HG02588 (cell line): Measurements from ENCODE around the gene AMH.

Source experiments
- ATAC-seq: cut with Tn5 transposase; IDR thresholded peaks from one replicate; pipeline ENCODE4 v1.9.1; 2021; ENCODE audit warnings: mild to moderate bottlenecking, moderate library complexity; ENCODE audit not compliant: unreplicated experiment

Gene AMH

GRCh38 chr19:2233601-2234280 is 15.4 kb upstream of the AMH start:
- no peak for ATAC-seq

GRCh38 chr19:2234996-2235380 is 14.1 kb upstream of the AMH start:
- ATAC-seq, result no peak

- peak; percentile 14 for ATAC-seq
These were observed 13.6 kb upstream of the AMH start for GRCh38 chr19:2235381-2236063.

GRCh38 chr19:2236064-2236313 is 13.1 kb upstream of the AMH start:
- ATAC-seq, result peak; percentile 15

GRCh38 chr19:2236314-2237050 is 12.6 kb upstream of the AMH start, which contains the start of the genes PLEKHJ1 and SF3A2:
Gene PLEKHJ1 (minus strand): TSS chr19:2236329. CDS start chr19:2236248, 81 bp downstream.
Gene SF3A2 (plus strand): TSS chr19:2236824. CDS start chr19:2243419, 6,595 bp downstream.
- ATAC-seq, result peak; percentile 68

GRCh38 chr19:2237051-2237868 is 11.9 kb upstream of the AMH start:
- no peak for ATAC-seq

GRCh38 chr19:2237869-2238153 is 11.3 kb upstream of the AMH start:
- no peak for ATAC-seq

- no peak for ATAC-seq
These were observed 9.9 kb upstream of the AMH start for GRCh38 chr19:2239173-2239572.

GRCh38 chr19:2239771-2240770 is 9.1 kb upstream of the AMH start:
- ATAC-seq, result no peak

- ATAC-seq, result no peak
These were observed 8.0 kb upstream of the AMH start for GRCh38 chr19:2240881-2241760.

- no peak for ATAC-seq
These were observed 7.0 kb upstream of the AMH start for GRCh38 chr19:2242092-2242537.

GRCh38 chr19:2242816-2243215 is 6.3 kb upstream of the AMH start:
- ATAC-seq, result no peak

GRCh38 chr19:2243274-2244124 is 5.6 kb upstream of the AMH start:
- no peak for ATAC-seq

- no peak for ATAC-seq
These were observed 5.1 kb upstream of the AMH start for GRCh38 chr19:2244125-2244411.

GRCh38 chr19:2244486-2244885 is 4.6 kb upstream of the AMH start:
- no peak for ATAC-seq

GRCh38 chr19:2245273-2245672 is 3.9 kb upstream of the AMH start:
- ATAC-seq, result no peak

GRCh38 chr19:2246014-2246620 is 3.0 kb upstream of the AMH start:
- ATAC-seq, result no peak

- ATAC-seq, result no peak
These were observed 2.2 kb upstream of the AMH start for GRCh38 chr19:2246801-2247361.
